ENCODE data around the gene MBD6.
"Not testable (repeated sequence)": the region's sequence is repeated elsewhere in the genome, so short reads cannot be mapped to it uniquely, and the experiment has no call there.

MBD6 gene

DNA sequence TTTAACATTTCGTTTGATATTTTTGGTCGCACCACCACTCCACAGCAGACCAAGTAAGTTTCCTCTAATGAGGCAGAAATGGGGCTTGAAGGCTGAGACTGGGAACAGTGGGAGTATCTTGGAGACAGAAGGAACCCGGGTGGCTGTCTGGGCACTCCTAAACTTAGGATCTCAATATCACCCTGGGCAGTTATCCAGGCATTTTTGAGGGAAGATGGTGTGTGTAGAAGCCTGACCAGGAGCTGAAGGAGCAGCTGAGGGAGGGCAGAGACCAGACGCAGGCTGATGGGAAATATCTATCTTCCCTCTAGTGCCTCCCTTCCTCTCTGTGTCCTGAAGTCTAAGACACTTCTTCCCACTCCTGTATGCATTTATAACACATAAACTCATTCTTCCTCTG is 24.1 kb upstream of the MBD6 start:
- H3K4me1 ChIP-seq (ENCODE audit: control insufficient read depth in 1 of 2, insufficient read depth in 2 of 2, low read length in 2 of 2), result no peaks in the 10 kb centered on the region
- peaks cover 56 to 64% of the 10 kb centered on the region in 2 experiments for H3K36me3 ChIP-seq (ENCODE audit: control insufficient read depth in 1 of 2, insufficient read depth in 2 of 2, low read length in 2 of 2)
- no peak overlapping the region for H2BK12ac ChIP-seq (ENCODE audit: low read length)
- DNase-seq, result no peak
- H3K4ac ChIP-seq (ENCODE audit: low read depth, low read length), result no peak overlapping the region
- WGBS (ENCODE audit: extremely low coverage, insufficient coverage, insufficient read length), result no CpG with 5 or more reads among the region's 4 CpGs
- H2BK5ac ChIP-seq (ENCODE audit: low read depth, low read length, poor library complexity), result no peak overlapping the region
- no peak overlapping the region for H3K14ac ChIP-seq (ENCODE audit: low read length)
- no peak overlapping the region for H4K91ac ChIP-seq (ENCODE audit: low read depth, low read length)
- no peak overlapping the region for H2AFZ ChIP-seq (ENCODE audit: insufficient read depth, low read length, poor library complexity)
- H2BK120ac ChIP-seq (ENCODE audit: insufficient read depth, low read length, poor library complexity), result no peak overlapping the region
- H3K79me2 ChIP-seq (ENCODE audit: control insufficient read depth, insufficient read depth, low read length, poor library complexity), result no peaks in the 10 kb centered on the region
- no peaks in the 10 kb centered on the region for H3K79me1 ChIP-seq (ENCODE audit: low read length)
- no peaks in the 10 kb centered on the region for H3K9me3 ChIP-seq (ENCODE audit: insufficient read depth, low read depth, low read length)
- no peak overlapping the region for H3K27ac ChIP-seq (ENCODE audit: low read depth, low read length)
- no peak overlapping the region for H3K4me3 ChIP-seq (ENCODE audit: low read depth, low read length)
- H4K12ac ChIP-seq (ENCODE audit: low read depth, low read length), result no peak overlapping the region
- H3K27me3 ChIP-seq (ENCODE audit: insufficient read depth, low read length), result no peaks in the 10 kb centered on the region
- H4K8ac ChIP-seq (ENCODE audit: low read depth, low read length), result no peak overlapping the region
- no peak overlapping the region for H2AK5ac ChIP-seq (ENCODE audit: low read length)
- H3K4me2 ChIP-seq (ENCODE audit: low read length), result no peak overlapping the region
- no peak overlapping the region for H3K23ac ChIP-seq (ENCODE audit: low read length)
- H3K9ac ChIP-seq (ENCODE audit: low read length), result no peak overlapping the region
- no peak overlapping the region for H3K18ac ChIP-seq (ENCODE audit: low read length)

- no peak overlapping the region for H2BK12ac ChIP-seq (ENCODE audit: low read length)
- H2AFZ ChIP-seq (ENCODE audit: insufficient read depth, low read length, poor library complexity), result no peak overlapping the region
- no peak overlapping the region for H2BK5ac ChIP-seq (ENCODE audit: low read depth, low read length, poor library complexity)
- no peaks in the 10 kb centered on the region for H3K79me1 ChIP-seq (ENCODE audit: low read length)
- H3K36me3 ChIP-seq (ENCODE audit: control insufficient read depth in 1 of 2, insufficient read depth in 2 of 2, low read length in 2 of 2), result peaks cover 58 to 72% of the 10 kb centered on the region in 2 experiments
- no peak overlapping the region for H2BK120ac ChIP-seq (ENCODE audit: insufficient read depth, low read length, poor library complexity)
- no peak overlapping the region for H4K12ac ChIP-seq (ENCODE audit: low read depth, low read length)
- no peak overlapping the region for H3K18ac ChIP-seq (ENCODE audit: low read length)
- WGBS (ENCODE audit: extremely low coverage, insufficient coverage, insufficient read length), result no CpG with 5 or more reads among the region's 11 CpGs
- no peak overlapping the region for H2AK5ac ChIP-seq (ENCODE audit: low read length)
- no peak overlapping the region for H3K14ac ChIP-seq (ENCODE audit: low read length)
- no peaks in the 10 kb centered on the region for H3K4me1 ChIP-seq (ENCODE audit: control insufficient read depth in 1 of 2, insufficient read depth in 2 of 2, low read length in 2 of 2)
- H3K9me3 ChIP-seq (ENCODE audit: insufficient read depth, low read depth, low read length), result no peaks in the 10 kb centered on the region
- H3K9ac ChIP-seq (ENCODE audit: low read length), result no peak overlapping the region
- no peak overlapping the region for H3K4ac ChIP-seq (ENCODE audit: low read depth, low read length)
- no peak overlapping the region for H4K91ac ChIP-seq (ENCODE audit: low read depth, low read length)
- H3K27me3 ChIP-seq (ENCODE audit: insufficient read depth, low read length), result no peaks in the 10 kb centered on the region
- no peak overlapping the region for H3K23ac ChIP-seq (ENCODE audit: low read length)
- H3K4me2 ChIP-seq (ENCODE audit: low read length), result no peak overlapping the region
- no peak overlapping the region for H4K8ac ChIP-seq (ENCODE audit: low read depth, low read length)
- H3K79me2 ChIP-seq (ENCODE audit: control insufficient read depth, insufficient read depth, low read length, poor library complexity), result no peaks in the 10 kb centered on the region
- DNase-seq, result no peak
- H3K4me3 ChIP-seq (ENCODE audit: low read depth, low read length), result no peak overlapping the region
- no peak overlapping the region for H3K27ac ChIP-seq (ENCODE audit: low read depth, low read length)
Observed at GRCh38 chr12:57500213-57500612, 22.4 kb upstream of the MBD6 start.

DNA sequence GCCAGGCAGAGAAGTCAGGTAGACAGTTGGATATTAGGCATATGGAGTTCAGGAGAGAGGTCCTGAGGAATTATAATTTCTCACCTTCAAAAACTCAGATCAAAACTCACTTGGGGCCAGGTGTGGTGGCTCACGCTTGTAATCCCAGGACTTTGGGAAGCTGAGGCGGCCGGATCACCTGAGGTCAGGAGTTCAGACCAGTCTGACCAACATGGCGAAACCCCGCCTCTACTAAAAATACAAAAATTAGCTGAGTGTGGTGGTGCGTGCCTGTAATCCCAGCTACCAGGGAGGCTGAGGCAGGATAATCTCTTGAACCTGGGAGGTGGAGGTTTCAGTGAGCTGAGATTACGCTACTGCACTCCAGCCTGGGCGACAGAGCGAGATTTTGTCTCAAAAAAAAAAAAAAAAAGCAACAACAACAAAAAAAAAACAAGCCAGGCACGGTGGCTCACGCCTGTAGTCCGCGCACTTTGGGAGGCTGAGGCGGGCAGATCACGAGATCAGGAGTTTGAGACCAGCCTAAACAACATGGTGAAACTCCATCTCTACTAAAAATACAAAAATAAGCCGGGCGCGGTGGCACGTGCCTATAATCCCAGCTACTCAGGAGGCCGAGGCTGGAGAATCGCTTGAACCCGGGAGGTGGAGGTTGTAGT is 20.2 kb upstream of the MBD6 start:
- not testable (repeated sequence) for H3K18ac ChIP-seq (ENCODE audit: low read length); H4K8ac ChIP-seq (ENCODE audit: low read depth, low read length); H3K23ac ChIP-seq (ENCODE audit: low read length); H2AFZ ChIP-seq (ENCODE audit: insufficient read depth, low read length, poor library complexity); H3K79me1 ChIP-seq (ENCODE audit: low read length); H2BK5ac ChIP-seq (ENCODE audit: low read depth, low read length, poor library complexity); H2AK5ac ChIP-seq (ENCODE audit: low read length); H3K27me3 ChIP-seq (ENCODE audit: insufficient read depth, low read length); DNase-seq; H3K4me1 ChIP-seq (ENCODE audit: control insufficient read depth in 1 of 2, insufficient read depth in 2 of 2, low read length in 2 of 2); H3K4me2 ChIP-seq (ENCODE audit: low read length); H3K9ac ChIP-seq (ENCODE audit: low read length); H2BK12ac ChIP-seq (ENCODE audit: low read length); H4K91ac ChIP-seq (ENCODE audit: low read depth, low read length); H3K79me2 ChIP-seq (ENCODE audit: control insufficient read depth, insufficient read depth, low read length, poor library complexity); H2BK120ac ChIP-seq (ENCODE audit: insufficient read depth, low read length, poor library complexity); H3K9me3 ChIP-seq (ENCODE audit: insufficient read depth, low read depth, low read length); H4K12ac ChIP-seq (ENCODE audit: low read depth, low read length); H3K14ac ChIP-seq (ENCODE audit: low read length); H3K4ac ChIP-seq (ENCODE audit: low read depth, low read length); H3K4me3 ChIP-seq (ENCODE audit: low read depth, low read length); H3K27ac ChIP-seq (ENCODE audit: low read depth, low read length)
- peaks cover 58 to 70% of the 10 kb centered on the region in 2 experiments for H3K36me3 ChIP-seq (ENCODE audit: control insufficient read depth in 1 of 2, insufficient read depth in 2 of 2, low read length in 2 of 2)
- WGBS (ENCODE audit: extremely low coverage, insufficient coverage, insufficient read length), result no CpG with 5 or more reads among the region's 22 CpGs

- not testable (repeated sequence) for H3K4me3 ChIP-seq (ENCODE audit: low read depth, low read length); H2AK5ac ChIP-seq (ENCODE audit: low read length); H3K23ac ChIP-seq (ENCODE audit: low read length); H3K4me2 ChIP-seq (ENCODE audit: low read length); H4K91ac ChIP-seq (ENCODE audit: low read depth, low read length); H3K14ac ChIP-seq (ENCODE audit: low read length); H3K27me3 ChIP-seq (ENCODE audit: insufficient read depth, low read length); H3K4me1 ChIP-seq (ENCODE audit: control insufficient read depth in 1 of 2, insufficient read depth in 2 of 2, low read length in 2 of 2); H4K8ac ChIP-seq (ENCODE audit: low read depth, low read length); H2BK5ac ChIP-seq (ENCODE audit: low read depth, low read length, poor library complexity); H3K4ac ChIP-seq (ENCODE audit: low read depth, low read length); H3K27ac ChIP-seq (ENCODE audit: low read depth, low read length); H3K9ac ChIP-seq (ENCODE audit: low read length); H3K18ac ChIP-seq (ENCODE audit: low read length); H3K79me1 ChIP-seq (ENCODE audit: low read length); H2AFZ ChIP-seq (ENCODE audit: insufficient read depth, low read length, poor library complexity); DNase-seq; H2BK120ac ChIP-seq (ENCODE audit: insufficient read depth, low read length, poor library complexity); H4K12ac ChIP-seq (ENCODE audit: low read depth, low read length); H3K9me3 ChIP-seq (ENCODE audit: insufficient read depth, low read depth, low read length); H3K79me2 ChIP-seq (ENCODE audit: control insufficient read depth, insufficient read depth, low read length, poor library complexity); H2BK12ac ChIP-seq (ENCODE audit: low read length)
- H3K36me3 ChIP-seq (ENCODE audit: control insufficient read depth in 1 of 2, insufficient read depth in 2 of 2, low read length in 2 of 2), result peaks cover 60 to 61% of the 10 kb centered on the region in 2 experiments
- no CpG with 5 or more reads among the region's 4 CpGs for WGBS (ENCODE audit: extremely low coverage, insufficient coverage, insufficient read length)
Observed at GRCh38 chr12:57506541-57506940, 16.1 kb upstream of the MBD6 start.

Data from trophoblast cell (in vitro differentiated cells and primary cell).